IPS-NIHi7 (cell line): ENCODE data around the gene EPN3.

Source experiments
- DNase-seq: peaks from one replicate; pipeline ENCODE4 v3.0.0; 2012; ENCODE audit warnings: mixed read lengths; ENCODE audit errors: extremely low spot score

The EPN3 gene

DNA sequence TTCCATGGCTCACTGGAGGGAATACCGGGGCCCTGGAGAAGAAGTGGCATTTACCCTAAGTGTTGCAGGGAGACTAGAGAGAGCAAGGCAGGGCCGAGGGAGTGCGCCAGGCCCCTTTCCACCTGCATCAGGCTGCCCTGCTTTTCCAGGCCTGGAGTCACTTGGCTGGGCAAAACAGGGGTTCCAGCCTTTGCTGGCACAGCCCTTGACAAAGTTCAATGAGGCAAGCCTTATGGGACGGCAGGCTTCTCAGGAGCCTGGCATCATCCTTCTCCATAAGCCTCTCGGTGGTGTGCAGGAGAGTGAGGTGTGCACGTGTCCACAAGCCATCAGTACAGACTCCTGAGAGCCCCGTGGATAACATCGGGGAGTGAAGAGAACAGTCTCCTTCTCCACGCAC, 55.0 kb downstream of the EPN3 start:
- no peak for DNase-seq

DNA sequence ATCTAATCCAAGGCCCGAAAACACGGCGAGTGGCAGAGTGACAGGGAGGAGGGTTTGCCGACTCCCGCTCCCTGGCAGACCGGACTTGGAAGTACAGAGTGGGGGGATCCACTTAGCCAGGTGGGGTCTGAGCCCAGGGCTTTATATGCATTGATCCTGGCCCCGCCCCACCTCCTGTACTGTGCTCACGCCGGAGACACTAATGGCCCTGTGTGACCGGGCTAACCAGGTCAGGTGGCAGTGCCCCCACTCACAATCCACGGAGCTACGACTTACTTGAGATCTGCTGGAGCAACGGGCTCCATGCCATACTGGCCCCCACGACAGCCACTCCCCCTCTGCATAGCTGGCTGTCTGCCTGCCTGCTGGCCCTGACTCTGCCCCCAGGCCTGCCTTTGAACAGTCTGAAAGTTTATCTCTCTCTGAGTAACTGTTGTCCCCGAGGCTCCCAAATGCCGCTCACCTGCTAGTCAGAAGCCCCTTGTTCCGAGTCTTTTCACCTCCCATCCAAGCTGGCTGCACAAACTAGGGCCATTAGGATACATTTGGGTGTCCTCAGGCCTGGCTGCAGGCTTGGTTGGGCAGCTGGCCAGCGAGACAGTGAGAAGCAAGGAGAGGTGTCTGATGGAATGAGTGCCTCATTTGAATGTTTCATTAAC, 56.0 kb downstream of the EPN3 start:
- DNase-seq: no peak

GRCh38 chr17:50589095-50589705, 56.7 kb downstream of the EPN3 start:
- no peak for DNase-seq

DNA sequence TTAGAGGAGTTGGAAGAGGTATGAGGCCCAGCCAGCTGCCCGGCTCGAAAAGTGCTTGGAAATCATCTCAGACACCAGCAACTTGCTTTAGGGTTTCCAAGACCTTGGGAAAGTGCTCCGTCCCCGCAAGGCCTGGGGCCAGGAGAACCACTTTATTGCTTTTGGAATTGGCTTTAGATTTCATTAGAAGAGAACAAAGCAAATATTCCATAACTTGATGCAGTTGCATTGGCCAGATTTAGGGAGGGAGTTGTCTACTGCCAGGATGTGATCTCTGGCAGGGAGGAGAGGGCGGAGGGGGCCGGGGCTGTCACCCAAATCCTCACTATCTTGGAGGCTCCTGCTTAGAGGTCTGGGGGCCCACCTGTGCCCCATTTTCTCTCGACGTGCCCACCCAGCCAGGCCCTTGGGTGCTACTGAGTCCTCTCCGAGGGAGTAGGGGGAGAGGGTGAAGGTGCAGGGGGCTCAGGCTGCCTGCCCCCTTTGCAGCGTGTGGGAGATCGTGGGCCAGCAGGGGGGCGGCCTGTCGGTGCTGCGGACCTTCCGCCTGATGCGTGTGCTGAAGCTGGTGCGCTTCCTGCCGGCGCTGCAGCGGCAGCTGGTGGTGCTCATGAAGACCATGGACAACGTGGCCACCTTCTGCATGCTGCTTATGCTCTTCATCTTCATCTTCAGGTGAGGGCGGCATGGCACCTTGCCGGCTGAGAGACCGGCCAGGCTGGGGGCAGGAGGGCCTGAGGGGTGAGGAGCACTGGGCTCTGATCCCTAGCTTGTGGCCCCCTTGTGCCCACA, 58.6 kb downstream of the EPN3 start:
- no peak for DNase-seq

- peak; percentile 64 for DNase-seq
Measured at GRCh38 chr17:50593321-50593720, 60.8 kb downstream of the EPN3 start.
